ENCODE data around the gene INPP4A.
A peak's percentile ranks its signal among the peaks of the same experiment; 100 is the strongest.
"Not testable (repeated sequence)": the region's sequence is repeated elsewhere in the genome, so short reads cannot be mapped to it uniquely, and the experiment has no call there.

INPP4A gene

DNA sequence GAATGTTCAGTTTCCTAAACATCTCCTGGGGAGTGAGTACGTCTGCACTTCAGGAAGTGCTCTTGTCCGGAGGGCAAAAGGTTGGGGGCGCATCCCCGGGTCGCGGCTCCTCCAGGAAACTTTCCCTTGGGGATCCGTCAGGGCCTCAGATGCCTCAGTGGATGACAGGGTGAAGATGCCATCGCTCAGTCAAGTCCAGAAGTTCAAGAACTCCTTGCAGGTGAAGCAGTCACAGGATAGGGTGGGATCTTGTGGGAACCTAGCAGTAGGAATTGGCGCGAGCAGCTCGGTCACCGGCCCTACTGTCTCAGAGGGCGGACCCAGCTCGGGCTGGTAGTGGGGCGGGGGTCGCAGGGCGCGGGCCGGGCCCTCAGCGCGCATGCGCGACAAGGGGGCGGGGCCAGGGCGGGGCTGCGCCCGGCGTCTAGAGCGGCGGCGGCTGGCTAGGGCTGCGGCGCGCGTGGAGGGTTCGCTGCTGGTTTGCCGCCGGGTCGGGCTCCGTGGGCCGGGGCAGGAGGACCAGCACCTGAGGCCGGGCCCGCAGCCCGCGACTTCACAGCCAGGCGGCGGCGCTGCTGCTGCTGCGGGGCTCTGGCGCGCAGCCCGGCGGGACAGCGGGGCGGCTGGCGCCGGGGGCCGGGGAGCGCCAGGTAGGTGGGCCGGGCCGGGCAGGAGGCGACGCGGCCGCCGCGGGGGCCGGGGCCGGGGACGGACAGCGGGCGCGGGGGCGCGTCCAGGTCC, at the start of gene INPP4A:
TSS of gene INPP4A (plus strand) at position 423 of the 741 bp plus-strand sequence. CDS start 75,191 bp downstream, outside the sequence.
- DNase-seq = peak; percentile 15

- DNase-seq = no peak
Observed at GRCh38 chr2:98395977-98396376, 48.7 kb upstream of the INPP4A start.

GRCh38 chr2:98396745-98397355, 47.8 kb upstream of the INPP4A start:
- no peak for DNase-seq

DNA sequence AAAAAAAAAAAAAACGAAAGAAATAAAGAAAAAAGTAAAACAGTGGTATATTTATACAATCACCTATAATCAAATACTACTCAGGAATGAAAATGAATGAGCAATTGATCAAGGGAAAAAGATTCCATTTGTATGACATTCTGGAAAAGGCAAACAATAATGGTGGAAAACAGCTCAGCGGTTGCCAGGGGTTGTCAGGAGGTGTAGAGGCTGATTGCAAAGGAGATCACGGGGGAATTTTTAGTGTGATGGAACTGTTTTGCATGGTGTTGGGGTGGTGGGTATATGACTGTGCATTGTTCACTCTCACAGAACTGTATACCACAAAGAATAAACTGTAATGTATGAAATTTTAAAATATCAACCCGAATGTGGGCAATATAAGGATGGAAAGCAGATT, 45.5 kb upstream of the INPP4A start:
- no peak for DNase-seq

- DNase-seq = no peak
Observed at GRCh38 chr2:98403878-98404277, 40.8 kb upstream of the INPP4A start.

GRCh38 chr2:98404556-98405250, 40.0 kb upstream of the INPP4A start:
- DNase-seq = no peak

DNA sequence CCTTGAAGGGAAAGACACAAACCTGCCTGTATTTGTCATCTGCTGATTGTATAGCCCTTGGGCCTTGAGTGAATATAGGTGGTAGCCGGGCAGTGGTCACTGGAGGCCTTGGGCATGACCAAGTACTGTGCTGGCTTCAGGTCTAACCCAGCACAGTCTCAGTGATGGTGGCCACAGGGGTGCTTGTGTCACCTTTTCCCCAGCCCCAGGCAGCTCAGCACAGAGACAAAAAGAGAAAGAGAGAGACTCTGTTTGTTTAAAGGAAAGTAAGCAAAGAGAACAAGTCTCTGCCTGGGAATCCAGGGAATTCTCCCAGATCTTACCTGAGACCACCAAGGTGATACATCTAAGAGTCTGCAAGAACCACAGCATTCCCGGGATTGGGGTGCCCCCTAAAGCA, 39.4 kb upstream of the INPP4A start:
- DNase-seq = no peak

- no peak for DNase-seq
Observed at GRCh38 chr2:98408155-98408554, 36.5 kb upstream of the INPP4A start.

DNA sequence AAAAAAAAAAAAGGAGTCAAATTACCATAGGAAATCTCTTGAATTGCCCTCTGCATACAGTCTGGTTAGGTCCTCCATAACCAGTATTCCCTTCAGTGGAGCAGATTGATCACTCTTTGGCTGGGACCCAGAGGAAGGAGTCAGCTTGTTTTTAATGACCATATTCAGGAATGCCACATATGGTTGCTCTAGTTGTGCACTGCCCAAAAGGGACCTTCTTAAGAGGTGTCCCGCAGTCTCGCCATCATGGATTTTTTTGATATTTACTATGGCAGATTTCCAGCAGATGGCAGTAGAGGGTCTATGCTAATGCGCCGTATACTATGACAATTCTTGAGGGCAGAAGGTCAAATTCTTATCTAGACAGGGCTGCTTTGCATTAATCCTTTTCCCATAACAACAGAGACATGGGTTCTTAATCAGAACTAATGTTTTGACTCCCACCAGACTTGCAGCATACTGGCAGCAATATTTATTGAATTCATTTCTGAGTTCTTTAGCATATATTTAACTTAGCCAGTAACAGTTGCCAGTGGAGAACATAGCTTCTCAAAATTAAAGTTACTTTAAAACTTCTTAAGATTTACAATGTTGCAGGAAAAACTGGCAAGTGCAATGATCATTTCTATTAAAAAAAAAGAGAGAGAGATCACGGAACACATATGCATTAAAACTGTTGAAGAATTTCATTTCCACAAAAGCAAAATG, 31.8 kb upstream of the INPP4A start:
- DNase-seq = peak; percentile 4

GRCh38 chr2:98414246-98414645, 30.4 kb upstream of the INPP4A start:
- not testable (repeated sequence) for DNase-seq

- DNase-seq = not testable (repeated sequence)
Observed at GRCh38 chr2:98415719-98416248, 28.9 kb upstream of the INPP4A start.

DNA sequence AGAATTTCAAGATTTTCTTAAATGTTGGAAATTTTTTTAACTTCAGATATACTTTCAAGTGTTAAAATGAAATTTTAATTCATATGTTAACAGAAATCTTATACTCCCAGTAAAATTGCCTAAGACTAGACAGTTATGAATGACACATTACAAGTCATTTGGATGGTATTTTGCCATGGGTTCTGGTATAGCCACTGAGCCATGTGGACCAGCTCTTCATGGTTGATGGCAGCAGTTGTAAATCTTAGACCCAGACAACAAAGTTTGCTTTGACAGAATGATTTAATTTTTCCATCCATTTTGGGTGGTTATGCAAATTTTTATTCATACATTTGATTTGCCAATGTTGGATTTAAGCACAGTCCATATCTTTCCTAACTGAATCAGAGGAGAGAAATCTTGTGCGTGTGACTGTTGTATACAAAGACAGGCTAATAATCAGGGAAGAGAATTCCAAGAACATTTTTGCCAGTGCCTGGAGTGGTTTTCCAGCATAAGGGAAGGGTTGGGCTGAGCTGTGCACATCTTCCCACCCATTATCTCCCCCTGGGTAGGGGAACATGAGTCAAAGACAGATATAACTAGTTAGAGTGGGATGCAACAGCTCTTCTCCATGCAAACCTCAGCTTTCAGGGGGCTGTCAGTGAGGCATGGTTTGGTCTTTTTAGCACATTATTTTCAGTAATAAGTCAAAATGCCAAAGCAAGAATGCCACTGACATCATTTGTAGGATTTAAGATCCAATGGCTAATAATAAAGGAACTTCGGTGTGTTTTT, 28.1 kb upstream of the INPP4A start:
- no peak for DNase-seq

- no peak for DNase-seq
Observed at GRCh38 chr2:98419544-98419943, 25.1 kb upstream of the INPP4A start.

DNA sequence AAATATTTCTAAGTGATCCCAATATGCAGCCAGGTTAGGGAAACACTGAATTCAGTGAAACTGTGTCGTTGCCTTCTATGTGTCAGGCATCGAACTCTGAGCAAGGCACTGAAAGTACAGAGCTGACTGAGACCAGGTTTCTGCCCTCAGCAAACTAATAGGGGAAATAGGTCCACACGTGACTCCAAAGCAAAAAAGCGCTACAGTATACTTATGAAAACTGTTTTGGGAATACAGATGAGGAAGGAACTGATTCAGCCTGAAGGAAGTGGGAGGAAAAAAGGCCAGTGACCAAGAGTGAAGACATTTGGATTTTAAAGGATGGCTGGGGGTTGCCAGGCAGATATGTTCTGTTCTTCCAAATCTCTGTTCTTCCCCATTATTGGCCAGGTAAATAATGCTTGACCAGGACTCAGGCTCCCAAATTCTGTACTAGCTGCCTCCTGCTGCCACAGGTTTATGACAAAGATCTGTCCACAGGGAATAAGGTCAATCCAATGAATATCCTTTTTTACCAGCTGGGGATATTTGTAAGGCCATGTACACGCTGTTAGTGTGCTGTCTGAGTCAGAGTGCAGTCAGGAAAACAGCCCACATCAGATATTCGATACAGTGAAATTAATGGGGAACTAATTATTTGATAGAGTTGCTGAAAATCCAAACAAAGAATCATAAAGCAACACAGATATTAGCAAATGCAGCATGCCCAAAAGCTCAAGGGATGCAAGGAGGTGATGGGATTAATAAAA, 24.5 kb upstream of the INPP4A start:
- no peak for DNase-seq

- no peak for DNase-seq
Observed at GRCh38 chr2:98422449-98422848, 22.2 kb upstream of the INPP4A start.

DNA sequence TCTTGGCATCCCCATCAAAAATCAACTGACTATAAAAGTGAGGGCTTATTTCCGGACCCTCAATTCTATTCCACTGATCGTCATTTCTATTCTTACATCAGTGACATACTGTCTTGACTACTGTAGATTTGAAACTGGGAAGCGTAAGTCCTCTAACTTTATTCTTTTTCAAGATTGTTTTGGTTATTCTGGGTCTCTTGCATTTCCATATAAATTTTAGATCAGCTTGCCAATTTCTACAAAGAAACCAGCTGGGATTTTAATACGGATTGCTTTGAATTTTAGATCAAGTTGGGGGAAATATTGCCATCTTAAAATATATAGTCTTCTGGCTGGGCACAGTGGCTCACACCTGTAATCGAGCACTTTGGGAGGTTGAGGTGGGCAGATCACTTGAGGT, 17.9 kb upstream of the INPP4A start:
- no peak for DNase-seq

DNA sequence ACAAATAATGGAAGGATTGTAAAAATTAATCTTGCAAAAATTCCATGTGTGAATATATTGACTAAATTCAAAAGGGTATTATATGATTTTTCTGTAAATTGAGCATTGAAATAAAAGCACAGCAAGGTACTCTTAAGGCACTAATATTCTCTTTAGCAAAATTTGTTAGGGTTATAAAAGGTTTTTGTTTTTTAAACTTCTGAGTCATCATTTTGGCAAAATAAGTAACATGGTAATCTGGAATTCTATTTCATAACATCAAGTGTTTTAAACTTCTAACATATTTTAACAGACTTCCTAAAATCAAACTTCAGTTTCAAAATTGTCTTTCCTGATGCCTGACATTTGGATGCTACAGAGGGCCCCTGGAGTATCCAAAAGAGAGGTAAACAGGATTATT, 12.5 kb upstream of the INPP4A start:
- DNase-seq = no peak

GRCh38 chr2:98433363-98433964, 11.2 kb upstream of the INPP4A start:
- no peak for DNase-seq

GRCh38 chr2:98434492-98434891, 10.2 kb upstream of the INPP4A start:
- DNase-seq = no peak

DNA sequence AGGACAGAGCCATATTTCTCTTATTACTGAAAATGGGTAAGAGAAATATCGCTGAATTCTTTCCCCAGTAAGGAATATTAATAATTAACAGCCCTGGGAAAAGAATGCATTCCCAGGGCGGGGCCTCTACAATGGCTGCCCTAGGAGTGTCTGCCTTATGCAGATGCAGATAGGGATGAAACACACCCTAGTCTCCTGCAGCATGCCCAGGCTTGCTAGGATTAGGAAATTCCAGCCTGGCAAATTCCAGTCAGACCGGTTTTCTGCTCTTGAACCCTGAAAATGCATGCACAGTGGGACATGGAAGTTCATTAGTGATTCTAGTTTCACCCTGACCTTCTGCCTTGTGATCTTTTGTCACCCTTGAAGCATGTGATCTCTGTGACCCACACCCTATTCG, 9.0 kb upstream of the INPP4A start:
- not testable (repeated sequence) for DNase-seq

DNA sequence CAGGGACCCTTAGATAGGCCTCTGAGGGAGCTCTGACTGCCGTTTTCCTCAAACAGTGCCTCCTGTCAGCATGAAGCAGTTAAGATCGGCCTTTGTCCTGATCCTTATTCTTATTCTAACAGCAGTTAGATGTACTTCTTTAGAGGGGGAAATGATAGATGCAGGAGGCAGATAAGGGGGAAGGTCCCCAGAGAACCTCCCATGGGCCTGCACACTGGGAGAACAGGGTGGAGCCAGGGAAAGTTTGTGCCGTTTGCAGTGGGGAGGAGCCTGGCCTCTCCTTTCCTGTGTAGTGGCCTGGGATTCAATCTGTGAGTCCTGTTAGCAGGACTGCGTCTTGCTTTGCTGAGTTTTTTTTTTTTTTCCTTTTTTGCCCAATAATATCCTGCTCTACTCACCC, 7.9 kb upstream of the INPP4A start:
- DNase-seq = no peak
